Left ventricle myocardium inferior (tissue), 1 donor: Measurements from ENCODE around the gene FOXQ1. TPM values are rescaled to one million over a fixed set of nuclear protein-coding genes. Genes with fewer than 3 reads are reported as not detected.

Experiments
- DNase-seq: peaks from one replicate; pipeline ENCODE4 v3.0.0-alpha.2; 2020
- H3K27ac ChIP-seq: fragments of 200-600 bp; replicated peaks from 2 replicates; pipeline ENCODE4 v1.8.0; 2021
- H3K27me3 ChIP-seq: fragments of 200-600 bp; 2 replicates; pipeline ENCODE4 v1.8.0; 2021; ENCODE audit warnings: low read depth
- H3K36me3 ChIP-seq: fragments of 200-600 bp; 2 replicates; pipeline ENCODE4 v1.8.0; 2021
- H3K4me1 ChIP-seq: fragments of 200-600 bp; 2 replicates; pipeline ENCODE4 v1.8.0; 2021
- H3K4me3 ChIP-seq: fragments of 200-600 bp; 2 replicates; pipeline ENCODE4 v1.8.0; 2021; ENCODE audit warnings: mild to moderate bottlenecking, moderate library complexity
- H3K9me3 ChIP-seq: fragments of 200-600 bp; replicated peaks from 2 replicates; pipeline ENCODE4 v1.8.0; 2021
- intact Hi-C: fragments of 100-400 bp; cut with micrococcal nuclease; formaldehyde crosslinking; loops from one replicate; pipeline ENCODE4 v1.11.0; 2022
- total RNA-seq: library from RNA; stranded (reverse); fragmentation: NEBNext Ultra II Directional; extraction: Animal tissue kit (Norgen Biotek cat#: 25700); gene quantifications from one replicate; pipeline ENCODE4 v1.2.1, GENCODE V29; 2021
- TF ChIP-seq, protein P1 (sequence below): fragments of 200-600 bp; IDR thresholded peaks from 2 replicates; pipeline ENCODE4 v1.8.0; 2021; ENCODE audit warnings: antibody characterized with exemption, mild to moderate bottlenecking, borderline replicate concordance
- donor health status: DM: no; HTN: yes; CAD: no; lungs with severe emphysema.

Gene FOXQ1
- total RNA-seq, 1 donor from 2014 or later, result not detected

DNA sequence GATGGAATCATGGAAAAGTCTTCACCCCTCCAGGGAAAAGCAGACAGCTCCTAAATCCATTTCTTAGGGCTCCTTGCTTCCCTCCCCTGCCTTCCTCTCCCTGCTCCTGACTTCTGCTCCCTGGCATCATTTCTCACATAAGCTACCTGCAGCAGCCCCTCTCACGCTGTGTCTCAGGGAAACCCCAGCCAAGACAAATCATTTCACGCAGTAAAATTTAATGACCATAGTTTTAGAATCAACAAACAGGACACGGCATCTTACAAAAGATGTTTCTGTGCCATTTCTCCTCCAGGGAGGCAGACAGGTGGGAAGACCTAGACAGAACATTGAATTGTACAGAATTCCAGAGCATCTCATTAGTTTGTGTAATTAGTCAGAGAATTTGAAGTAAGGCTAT lies 16.5 kb upstream of the FOXQ1 start:
- peaks cover 8% of the 10 kb centered on the region for H3K9me3 ChIP-seq
- H3K27me3 ChIP-seq, result peaks cover 88% of the 10 kb centered on the region
- intact Hi-C loops, result no loop called here
- no peaks in the 10 kb centered on the region for H3K4me1 ChIP-seq
- H3K4me3 ChIP-seq, result no peak overlapping the region
- no peak overlapping the region for H3K27ac ChIP-seq
- H3K36me3 ChIP-seq, result no peaks in the 10 kb centered on the region
- TF ChIP-seq, protein P1, sequence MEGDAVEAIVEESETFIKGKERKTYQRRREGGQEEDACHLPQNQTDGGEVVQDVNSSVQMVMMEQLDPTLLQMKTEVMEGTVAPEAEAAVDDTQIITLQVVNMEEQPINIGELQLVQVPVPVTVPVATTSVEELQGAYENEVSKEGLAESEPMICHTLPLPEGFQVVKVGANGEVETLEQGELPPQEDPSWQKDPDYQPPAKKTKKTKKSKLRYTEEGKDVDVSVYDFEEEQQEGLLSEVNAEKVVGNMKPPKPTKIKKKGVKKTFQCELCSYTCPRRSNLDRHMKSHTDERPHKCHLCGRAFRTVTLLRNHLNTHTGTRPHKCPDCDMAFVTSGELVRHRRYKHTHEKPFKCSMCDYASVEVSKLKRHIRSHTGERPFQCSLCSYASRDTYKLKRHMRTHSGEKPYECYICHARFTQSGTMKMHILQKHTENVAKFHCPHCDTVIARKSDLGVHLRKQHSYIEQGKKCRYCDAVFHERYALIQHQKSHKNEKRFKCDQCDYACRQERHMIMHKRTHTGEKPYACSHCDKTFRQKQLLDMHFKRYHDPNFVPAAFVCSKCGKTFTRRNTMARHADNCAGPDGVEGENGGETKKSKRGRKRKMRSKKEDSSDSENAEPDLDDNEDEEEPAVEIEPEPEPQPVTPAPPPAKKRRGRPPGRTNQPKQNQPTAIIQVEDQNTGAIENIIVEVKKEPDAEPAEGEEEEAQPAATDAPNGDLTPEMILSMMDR, result no peak
- no peak for DNase-seq

DNA sequence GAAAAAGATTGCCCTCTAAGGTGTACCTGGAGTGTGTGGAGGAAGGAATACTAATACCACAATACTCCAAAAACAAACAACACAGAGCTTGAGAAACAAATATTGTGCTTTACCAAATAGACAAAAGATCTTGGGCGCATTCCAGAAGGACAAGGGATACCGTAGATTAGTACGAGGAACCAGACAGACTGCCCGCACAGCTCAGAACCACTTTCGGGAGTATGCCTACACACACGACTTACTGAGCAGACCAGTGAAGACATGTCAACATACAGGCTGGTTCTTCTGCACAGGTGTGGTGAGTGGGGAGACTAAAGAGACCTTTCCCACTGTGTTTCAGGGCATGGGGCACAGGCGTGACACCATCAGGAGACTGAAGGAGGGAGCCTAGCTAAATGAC lies 15.8 kb upstream of the FOXQ1 start:
- Histone ChIP-seq H3K27me3 (peaks cover 86% of the 10 kb centered on the region), H3K9me3 (peaks cover 11% of the 10 kb centered on the region), H3K36me3 (no peaks in the 10 kb centered on the region), H3K4me1 (no peaks in the 10 kb centered on the region), H3K4me3 (no peak overlapping the region), H3K27ac (no peak overlapping the region)
- TF ChIP-seq, protein P1, result no peak
- intact Hi-C loops, result no loop called here
- no peak for DNase-seq

DNA sequence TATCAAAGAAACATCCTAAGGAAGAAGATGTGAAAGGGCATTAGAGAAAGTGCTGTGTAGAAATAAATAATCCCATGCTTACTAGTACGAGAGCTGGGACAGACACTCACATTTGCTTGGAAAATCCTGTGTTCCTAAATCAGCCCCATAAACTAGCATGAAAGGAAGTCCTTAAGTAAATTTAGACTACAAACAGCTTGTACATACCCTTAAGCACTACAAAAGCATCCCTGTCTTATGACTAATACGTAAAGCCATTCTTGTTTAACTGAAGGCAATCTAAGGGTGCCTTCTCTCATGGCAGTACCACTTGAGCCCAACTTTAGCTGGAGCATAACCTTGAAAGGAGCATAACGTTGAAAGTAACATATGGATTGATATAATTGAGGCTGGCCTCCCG lies 15.4 kb upstream of the FOXQ1 start:
- Histone ChIP-seq H3K36me3 (no peaks in the 10 kb centered on the region), H3K4me1 (no peaks in the 10 kb centered on the region), H3K9me3 (peaks cover 16% of the 10 kb centered on the region), H3K4me3 (no peak overlapping the region), H3K27me3 (peaks cover 89% of the 10 kb centered on the region), H3K27ac (no peak overlapping the region)
- intact Hi-C loops, result no loop called here
- DNase-seq, result no peak
- TF ChIP-seq, protein P1, result no peak

DNA sequence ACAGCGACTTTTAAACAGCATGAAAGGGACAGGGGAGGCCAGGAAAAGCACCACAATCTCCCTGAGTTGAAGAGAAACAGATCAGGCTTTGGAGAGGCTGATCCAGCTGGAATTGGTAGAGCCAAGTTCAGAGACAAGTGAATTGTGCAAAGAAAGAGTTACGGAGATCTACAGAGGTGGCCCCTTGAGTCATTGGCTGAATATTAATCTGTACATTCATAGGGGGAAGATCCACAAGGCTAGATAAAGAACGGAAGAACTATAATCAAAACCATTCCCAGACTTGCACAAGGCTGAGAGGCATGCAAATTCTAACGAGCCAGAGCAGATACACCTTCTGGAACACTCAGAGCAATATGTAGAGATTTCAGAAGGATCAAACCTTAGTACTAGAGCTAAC lies 14.2 kb upstream of the FOXQ1 start:
- no peaks in the 10 kb centered on the region for H3K36me3 ChIP-seq
- peaks cover 92% of the 10 kb centered on the region for H3K27me3 ChIP-seq
- intact Hi-C loops, result no loop called here
- no peak overlapping the region for H3K4me3 ChIP-seq
- TF ChIP-seq, protein P1, result no peak
- peaks cover 28% of the 10 kb centered on the region for H3K9me3 ChIP-seq
- DNase-seq, result no peak
- H3K4me1 ChIP-seq, result no peaks in the 10 kb centered on the region
- no peak overlapping the region for H3K27ac ChIP-seq

DNA sequence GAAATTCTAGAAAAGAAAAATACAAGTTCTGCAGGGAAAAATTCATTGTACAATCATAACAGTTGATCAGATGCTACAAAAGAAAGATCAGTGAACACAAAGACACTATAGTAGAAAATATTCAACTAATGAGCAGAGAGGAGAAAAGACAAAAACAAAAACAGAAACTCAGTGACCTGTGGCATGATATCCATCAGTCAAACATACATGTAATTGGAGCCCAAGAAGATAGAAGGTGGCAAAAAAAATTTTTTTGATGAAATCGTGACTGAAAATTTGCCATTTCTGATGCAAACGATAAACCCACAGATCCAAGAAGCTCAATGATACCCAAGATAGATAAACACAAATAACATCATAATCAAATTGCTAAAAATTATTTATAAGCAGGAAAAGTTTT lies 13.1 kb upstream of the FOXQ1 start:
- no peak for DNase-seq
- intact Hi-C loops, result no loop called here
- Histone ChIP-seq H3K9me3 (peaks cover 32% of the 10 kb centered on the region), H3K27ac (no peak overlapping the region), H3K4me1 (no peaks in the 10 kb centered on the region), H3K27me3 (peaks cover 87% of the 10 kb centered on the region), H3K36me3 (no peaks in the 10 kb centered on the region), H3K4me3 (no peak overlapping the region)
- TF ChIP-seq, protein P1, result no peak

DNA sequence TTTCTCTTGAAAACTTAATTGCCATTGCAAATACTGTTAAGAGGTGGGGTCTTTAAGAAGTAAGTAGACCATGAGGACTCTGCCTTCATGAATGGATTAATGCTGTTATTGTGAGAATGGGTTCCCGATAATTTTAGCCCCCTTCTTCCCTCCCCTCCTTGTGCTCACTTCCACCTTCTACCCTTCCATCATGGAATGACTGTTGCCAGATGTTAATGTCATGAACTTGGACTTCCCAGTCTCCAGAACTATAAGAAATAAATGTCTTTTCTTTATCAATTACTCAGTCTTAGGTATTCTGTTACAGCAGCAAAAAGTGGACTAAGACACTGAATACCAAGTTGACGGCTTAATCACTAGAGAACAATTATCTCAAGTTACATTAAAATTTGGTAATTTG lies 5.8 kb upstream of the FOXQ1 start:
- H3K4me1 ChIP-seq, result peaks cover 7% of the 10 kb centered on the region
- H3K27me3 ChIP-seq, result peaks cover 83% of the 10 kb centered on the region
- intact Hi-C loops, result no loop called here
- H3K4me3 ChIP-seq, result no peak overlapping the region
- peaks cover 43% of the 10 kb centered on the region for H3K9me3 ChIP-seq
- TF ChIP-seq, protein P1, result no peak
- H3K36me3 ChIP-seq, result no peaks in the 10 kb centered on the region
- no peak overlapping the region for H3K27ac ChIP-seq
- no peak for DNase-seq
